Endothelial cell of umbilical vein (primary cell): ENCODE results near the gene PSMD3. TPM values are rescaled to one million over a fixed set of nuclear protein-coding genes. Genes with fewer than 3 reads are reported as not detected.
A peak's percentile ranks its signal among the peaks of the same experiment; 100 is the strongest.

ENCODE experiments used
- BruUV-seq: library from RNA; stranded (reverse); fragments of 400-500 nt; replicated peaks from 2 replicates; lab custom pipeline; 2021; lab: Mats Ljungman, UMichigan
- CTCF ChIA-PET: fragments of 300-600, 350-600 bp; sonication (Branson Sonifier 250); formaldehyde crosslinking; loops from one replicate; lab custom pipeline; 2021; ENCODE audit warnings: antibody characterized with exemption, inconsistent platforms; lab: Charles Lee
- POLR2A ChIA-PET: fragments of 300-600, 350-600 bp; sonication (Branson Sonifier 250); formaldehyde crosslinking; loops from one replicate; lab custom pipeline; 2021; ENCODE audit warnings: antibody characterized with exemption, inconsistent platforms; lab: Charles Lee
- DNase-seq: peaks from one replicate; pipeline ENCODE4 v3.0.0-alpha.2; 2011; ENCODE audit warnings: low read depth, low spot score
- FAIRE-seq: peaks from 2 replicates; lab custom pipeline; 2011; peaks lifted over from hg19 to GRCh38; lab: Jason Lieb, UNC
- H2AFZ ChIP-seq: 2 replicates; pipeline ENCODE4 v1.6.0; 2012; ENCODE audit warnings: low read depth, low read length, control low read depth, inconsistent platforms
- H3K27ac ChIP-seq: 2 replicates; pipeline ENCODE4 v1.5.1; 2011; ENCODE audit warnings: low read depth, mild to moderate bottlenecking, control low read depth, low read length, moderate library complexity; ENCODE audit not compliant: insufficient read depth
- H3K27me3 ChIP-seq, 2 experiments: 2 replicates each; pipeline versions ENCODE4 v1.6.0 to v1.6.1; 2011; ENCODE audit warnings: low read length in 2 of 2, mixed read lengths in 1 of 2; ENCODE audit not compliant: control insufficient read depth in 2 of 2, insufficient read depth in 2 of 2
- H3K36me3 ChIP-seq, 2 experiments: 2 replicates in 1 of 2; 3 replicates in 1 of 2; pipeline ENCODE4 v1.5.1; 2011; ENCODE audit warnings: low read length in 2 of 2, mild to moderate bottlenecking in 1 of 2, moderate library complexity in 1 of 2; ENCODE audit not compliant: control insufficient read depth in 2 of 2, insufficient read depth in 2 of 2; ENCODE audit errors: extremely low read depth in 1 of 2
- H3K4me1 ChIP-seq: 3 replicates; pipeline ENCODE4 v1.5.1; 2011; ENCODE audit warnings: mild to moderate bottlenecking, low read length; ENCODE audit not compliant: control insufficient read depth, insufficient read depth; ENCODE audit errors: extremely low read depth
- H3K4me2 ChIP-seq: 2 replicates; pipeline ENCODE4 v1.6.1; 2011; ENCODE audit warnings: low read length, control low read depth, mixed read lengths; ENCODE audit not compliant: insufficient read depth
- H3K4me3 ChIP-seq, 3 experiments: fragments of 200-600 bp in 1 of 3; sonication (generic), shearing (Covaris generic) in 1 of 3; replicated peaks in 1 of 3; 2 replicates each; pipeline ENCODE4 v1.5.1; 2011 to 2016; ENCODE audit warnings: control low read depth in 3 of 3, low read length in 3 of 3, mild to moderate bottlenecking in 2 of 3, inconsistent platforms in 1 of 3, low read depth in 1 of 3, moderate library complexity in 1 of 3; ENCODE audit not compliant: insufficient read depth in 1 of 3
- H3K79me2 ChIP-seq: 2 replicates; pipeline ENCODE4 v1.6.0; 2012; ENCODE audit warnings: low read length, inconsistent platforms; ENCODE audit not compliant: control insufficient read depth, insufficient read depth
- H3K9ac ChIP-seq: replicated peaks from 2 replicates; pipeline ENCODE3; 2011; ENCODE audit warnings: low read length, control low read depth; ENCODE audit not compliant: insufficient read depth; ENCODE audit errors: extremely low read depth
- H3K9me1 ChIP-seq: replicated peaks from 3 replicates; pipeline ENCODE4 v1.6.0; 2011; ENCODE audit warnings: mild to moderate bottlenecking, low read length; ENCODE audit not compliant: control insufficient read depth, insufficient read depth; ENCODE audit errors: extremely low read depth
- H3K9me3 ChIP-seq: replicated peaks from 2 replicates; pipeline ENCODE4 v1.5.1; 2012; ENCODE audit warnings: low read length, inconsistent platforms; ENCODE audit not compliant: control insufficient read depth, insufficient read depth
- H4K20me1 ChIP-seq: replicated peaks from 2 replicates; pipeline ENCODE3; 2011; ENCODE audit warnings: mild to moderate bottlenecking, low read length; ENCODE audit not compliant: control insufficient read depth, insufficient read depth; ENCODE audit errors: extremely low read depth
- MYC ChIP-seq: IDR thresholded peaks from one replicate; pipeline ENCODE4 v1.6.1; 2011; ENCODE audit warnings: mild to moderate bottlenecking, low read depth, low read length
- POLR2AphosphoS5 ChIP-seq: IDR thresholded peaks from 2 replicates; pipeline ENCODE4 v1.6.1; 2012; ENCODE audit warnings: low read depth, mild to moderate bottlenecking, control low read depth, low read length, moderate library complexity; ENCODE audit not compliant: insufficient read depth
- dilution Hi-C: fragments of 300-500 bp; cut with MboI; formaldehyde crosslinking; loops from one replicate; pipeline ENCODE4 v1.15.0; 2019; ENCODE audit warnings: low sequenced_read_pairs; ENCODE audit not compliant: extremely low pct_ligation_motif_present
- intact Hi-C: fragments of 100-400 bp; cut with micrococcal nuclease; formaldehyde crosslinking; loops from one replicate; pipeline ENCODE4 v1.10.0; 2022
- polyA plus RNA-seq, 4 experiments: library from polyadenylated mRNA; depleted of rRNA in 3 of 4; stranded (reverse) in 3 of 4; unstranded in 1 of 4; fragments of >200 nt; gene quantifications; 2 replicates each; pipeline versions ENCODE4 v1.2.1 to v1.2.3, GENCODE V29; 2011 to 2012; ENCODE audit warnings: missing spikeins in 1 of 4
- total RNA-seq: library from RNA; stranded (reverse); gene quantifications from 2 replicates; pipeline ENCODE4 v1.2.3, GENCODE V29; 2021

The PSMD3 gene
- total and polyA plus RNA-seq, 2 donors (not counting 3 experiments of a cell fraction or from before 2014, with no cell fraction given) = 120 to 136 TPM

DNA sequence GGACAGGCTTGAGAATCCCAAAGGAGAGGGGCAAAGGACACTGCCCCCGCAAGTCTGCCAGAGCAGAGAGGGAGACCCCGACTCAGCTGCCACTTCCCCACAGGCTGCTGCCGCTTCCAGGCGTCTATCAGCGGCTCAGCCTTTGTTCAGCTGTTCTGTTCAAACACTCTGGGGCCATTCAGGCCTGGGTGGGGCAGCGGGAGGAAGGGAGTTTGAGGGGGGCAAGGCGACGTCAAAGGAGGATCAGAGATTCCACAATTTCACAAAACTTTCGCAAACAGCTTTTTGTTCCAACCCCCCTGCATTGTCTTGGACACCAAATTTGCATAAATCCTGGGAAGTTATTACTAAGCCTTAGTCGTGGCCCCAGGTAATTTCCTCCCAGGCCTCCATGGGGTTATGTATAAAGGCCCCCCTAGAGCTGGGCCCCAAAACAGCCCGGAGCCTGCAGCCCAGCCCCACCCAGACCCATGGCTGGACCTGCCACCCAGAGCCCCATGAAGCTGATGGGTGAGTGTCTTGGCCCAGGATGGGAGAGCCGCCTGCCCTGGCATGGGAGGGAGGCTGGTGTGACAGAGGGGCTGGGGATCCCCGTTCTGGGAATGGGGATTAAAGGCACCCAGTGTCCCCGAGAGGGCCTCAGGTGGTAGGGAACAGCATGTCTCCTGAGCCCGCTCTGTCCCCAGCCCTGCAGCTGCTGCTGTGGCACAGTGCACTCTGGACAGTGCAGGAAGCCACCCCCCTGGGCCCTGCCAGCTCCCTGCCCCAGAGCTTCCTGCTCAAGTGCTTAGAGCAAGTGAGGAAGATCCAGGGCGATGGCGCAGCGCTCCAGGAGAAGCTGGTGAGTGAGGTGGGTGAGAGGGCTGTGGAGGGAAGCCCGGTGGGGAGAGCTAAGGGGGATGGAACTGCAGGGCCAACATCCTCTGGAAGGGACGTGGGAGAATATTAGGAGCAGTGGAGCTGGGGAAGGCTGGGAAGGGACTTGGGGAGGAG is 34.7 kb downstream of the PSMD3 start, which contains the start of gene CSF3:
TSS of gene CSF3 (plus strand) at position 436 of the 993 bp plus-strand sequence. CDS start at position 471, 35 bp downstream.
- dilution Hi-C loops = no loop called here
- peaks cover 18% of the 10 kb centered on the region for H3K79me2 ChIP-seq
- no peaks in the 10 kb centered on the region for H3K9me1 ChIP-seq
- TF ChIP-seq POLR2AphosphoS5 (peak; percentile 43), MYC (no peak)
- H4K20me1 ChIP-seq = no peaks in the 10 kb centered on the region
- H3K4me2 ChIP-seq = peak within 1 kb of the TSS; percentile 49
- ChIA-PET CTCF (interaction anchor here (1.2 to 10.7 kb wide), 13 partner anchors 11 to 152 kb away, joined by 3 to 246 read pairs (median 10); partner anchors contain the start of genes MED24, MSL1 and PSMD3), POLR2A (interaction anchor here (0.6 to 1.2 kb wide), 3 partner anchors 11 to 280 kb away, joined by 3 to 6 read pairs (median 5); no protein-coding TSS in a partner anchor)
- H3K36me3 ChIP-seq = peaks cover 0 to 3% of the 10 kb centered on the region in 2 experiments
- H3K9me3 ChIP-seq = no peaks in the 10 kb centered on the region
- H3K27me3 ChIP-seq = no peaks in the 10 kb centered on the region
- FAIRE-seq (no peak), DNase-seq (peak; percentile 31)
- peak within 1 kb of the TSS in 1 of 3 experiments; percentile 5 for H3K4me3 ChIP-seq
- peak within 1 kb of the TSS; percentile 88 for H3K27ac ChIP-seq
- peaks cover 56% of the 10 kb centered on the region for H3K4me1 ChIP-seq
- peak within 1 kb of the TSS; percentile 36 for H2AFZ ChIP-seq
- peak within 1 kb of the TSS; percentile 46 for H3K9ac ChIP-seq
- TSS peak; percentile 43 for BruUV-seq
- intact Hi-C loops = loop anchor here (10.0 kb wide), 1 partner anchor 270 kb away; the partner anchor contains the start of gene CDC6
